T-cell (primary cell): Measurements from ENCODE around the gene ZFPM1. TPM values are rescaled to one million over a fixed set of nuclear protein-coding genes. Genes with fewer than 3 reads are reported as not detected.
A peak's percentile ranks its signal among the peaks of the same experiment; 100 is the strongest.

Experiments
- ATAC-seq, 4 experiments: fragments of 200-7000 bp in 3 of 4; fragments of 150-1000 bp in 1 of 4; cut with Tn5 transposase; replicated peaks in 1 of 4; 1 replicate in 3 of 4; 2 replicates in 1 of 4; pipeline ENCODE4 v1.10.0; 2021; ENCODE audit warnings: moderate library complexity in 3 of 4, mild to moderate bottlenecking in 2 of 4, moderate number of reproducible peaks in 1 of 4
- CTCF ChIA-PET, 2 donors: fragments of 300-600 bp; sonication (Branson Sonifier 250); formaldehyde crosslinking; loops; one replicate each; lab custom pipeline; 2022; ENCODE audit warnings: antibody characterized with exemption in 2 of 2; lab: Charles Lee
- POLR2A ChIA-PET, 2 donors: fragments of 300-600 bp; sonication (Branson Sonifier 250); formaldehyde crosslinking; loops; one replicate each; lab custom pipeline; 2022; ENCODE audit warnings: antibody characterized with exemption in 2 of 2; lab: Charles Lee
- DNase-seq, 35 experiments: peaks; one replicate each; pipeline versions ENCODE4 v3.0.0 to v3.0.0-alpha.2; 2013 to 2023
- H3K27ac ChIP-seq: one replicate; pipeline ENCODE4 v1.5.1; 2013; ENCODE audit warnings: low read length
- H3K27me3 ChIP-seq, 2 experiments: replicated peaks in 1 of 2; 1 replicate in 1 of 2; 2 replicates in 1 of 2; pipeline versions ENCODE4 v1.6.1 to v1.7.0; 2013; ENCODE audit warnings: low read length in 1 of 2, mixed read lengths in 1 of 2; ENCODE audit not compliant: control insufficient read depth in 2 of 2, insufficient read depth in 2 of 2; ENCODE audit errors: extremely low read depth in 1 of 2
- H3K36me3 ChIP-seq, 2 donors: 1 replicate in 1 of 2; 2 replicates in 1 of 2; pipeline versions ENCODE4 v1.6.1 to v1.7.0; 2013; ENCODE audit warnings: low read length in 1 of 2; ENCODE audit not compliant: control insufficient read depth in 2 of 2, insufficient read depth in 1 of 2; ENCODE audit errors: extremely low read depth in 1 of 2
- H3K4me1 ChIP-seq, 2 experiments: 1 replicate in 1 of 2; 2 replicates in 1 of 2; pipeline versions ENCODE4 v1.6.1 to v1.7.0; 2013; ENCODE audit warnings: low read length in 2 of 2, mixed read lengths in 1 of 2; ENCODE audit not compliant: insufficient read depth in 2 of 2, control insufficient read depth in 1 of 2; ENCODE audit errors: extremely low read depth in 1 of 2
- H3K4me3 ChIP-seq, 2 donors: 1 replicate in 1 of 2; 2 replicates in 1 of 2; pipeline versions ENCODE4 v1.5.1 to v1.7.0; 2013; ENCODE audit warnings: mild to moderate bottlenecking in 2 of 2, low read length in 1 of 2, moderate library complexity in 1 of 2; ENCODE audit not compliant: control insufficient read depth in 1 of 2; ENCODE audit errors: extremely low read depth in 1 of 2
- H3K9me3 ChIP-seq: 2 replicates; pipeline ENCODE4 v1.7.0; 2013
- H3K27ac Mint-ChIP-seq, 2 donors: one replicate each; pipeline ENCODE4 v1.8.0; 2020 to 2021; ENCODE audit warnings: mild to moderate bottlenecking in 2 of 2, mixed read lengths in 2 of 2
- H3K27me3 Mint-ChIP-seq, 2 donors: one replicate each; pipeline ENCODE4 v1.8.0; 2021 to 2022; ENCODE audit warnings: mixed read lengths in 2 of 2
- H3K36me3 Mint-ChIP-seq: one replicate; pipeline ENCODE4 v1.8.0; 2021; ENCODE audit warnings: mixed read lengths
- H3K4me1 Mint-ChIP-seq, 3 donors: one replicate each; pipeline ENCODE4 v1.8.0; 2020 to 2022; ENCODE audit warnings: mixed read lengths in 3 of 3, mild to moderate bottlenecking in 1 of 3
- H3K4me3 Mint-ChIP-seq, 3 donors: one replicate each; pipeline ENCODE4 v1.8.0; 2020 to 2022; ENCODE audit warnings: mild to moderate bottlenecking in 3 of 3, mixed read lengths in 3 of 3, moderate library complexity in 3 of 3
- H3K9me3 Mint-ChIP-seq, 3 donors: one replicate each; pipeline ENCODE4 v1.8.0; 2020 to 2022; ENCODE audit warnings: mixed read lengths in 3 of 3
- WGBS: methylation state at CpG from one replicate; pipeline ENCODE4 v1.1.5; 2013; ENCODE audit warnings: missing lambda C conversion rate; ENCODE audit not compliant: insufficient coverage; 5-methylcytosine and 5-hydroxymethylcytosine counted together
- total RNA-seq, 35 experiments: library from RNA in 6 of 35; stranded (reverse) in 6 of 35; fragments of 120-200 nt in 1 of 35; gene quantifications; one replicate each; pipeline versions ENCODE4 v1.2.1 to v1.2.4 and lab custom pipeline; 2013 to 2026

The ZFPM1 gene
- total RNA-seq, 5 donors from 2014 or later (not counting 1 experiment from before 2014, with no cell fraction given), result 19.6 to 38.4 (median 33.1) TPM

DNA sequence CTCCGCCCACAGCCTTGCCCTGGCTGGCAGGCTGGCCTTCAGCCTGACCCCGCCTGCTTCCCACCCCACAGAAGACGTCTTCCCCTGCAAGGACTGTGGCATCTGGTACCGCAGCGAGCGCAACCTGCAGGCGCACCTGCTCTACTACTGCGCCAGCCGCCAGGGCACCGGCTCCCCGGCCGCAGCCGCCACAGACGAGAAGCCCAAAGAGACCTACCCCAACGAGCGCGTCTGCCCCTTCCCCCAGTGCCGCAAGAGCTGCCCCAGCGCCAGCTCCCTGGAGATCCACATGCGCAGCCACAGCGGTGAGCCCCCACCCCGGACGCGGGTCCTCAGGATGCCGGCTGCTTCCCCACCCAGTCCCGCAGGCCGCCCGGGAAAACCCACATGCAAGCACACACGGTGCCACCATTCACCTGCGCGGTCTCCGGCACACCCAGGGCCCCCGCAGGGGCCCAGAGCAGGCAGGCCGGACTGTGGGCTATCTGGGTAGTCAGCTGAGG is 78.9 kb downstream of the ZFPM1 start:
- Histone ChIP-seq H3K4me3 (no peak overlapping the region), H3K27ac (no peak overlapping the region), H3K4me1 (peaks cover 0 to 20% of the 10 kb centered on the region in 2 experiments), H3K36me3 (peaks cover 2 to 3% of the 10 kb centered on the region in 2 donors), H3K9me3 (no peaks in the 10 kb centered on the region), H3K27me3 (no peaks in the 10 kb centered on the region)
- POLR2A ChIA-PET, result no interaction called here
- DNase-seq, result no peak
- Mint-ChIP-seq H3K4me1 (peaks cover 6 to 17% (median 10%) of the 10 kb centered on the region in 3 donors), H3K36me3 (peaks cover 5% of the 10 kb centered on the region), H3K27me3 (no peaks in the 10 kb centered on the region), H3K9me3 (no peaks in the 10 kb centered on the region), H3K4me3 (peak overlapping the region in 1 of 3 donors; percentile 36), H3K27ac (no peak overlapping the region)
- WGBS, result 96% methylated on average over 25 of the region's 34 CpGs
- no peak for ATAC-seq
- CTCF ChIA-PET, result no interaction called here

DNA sequence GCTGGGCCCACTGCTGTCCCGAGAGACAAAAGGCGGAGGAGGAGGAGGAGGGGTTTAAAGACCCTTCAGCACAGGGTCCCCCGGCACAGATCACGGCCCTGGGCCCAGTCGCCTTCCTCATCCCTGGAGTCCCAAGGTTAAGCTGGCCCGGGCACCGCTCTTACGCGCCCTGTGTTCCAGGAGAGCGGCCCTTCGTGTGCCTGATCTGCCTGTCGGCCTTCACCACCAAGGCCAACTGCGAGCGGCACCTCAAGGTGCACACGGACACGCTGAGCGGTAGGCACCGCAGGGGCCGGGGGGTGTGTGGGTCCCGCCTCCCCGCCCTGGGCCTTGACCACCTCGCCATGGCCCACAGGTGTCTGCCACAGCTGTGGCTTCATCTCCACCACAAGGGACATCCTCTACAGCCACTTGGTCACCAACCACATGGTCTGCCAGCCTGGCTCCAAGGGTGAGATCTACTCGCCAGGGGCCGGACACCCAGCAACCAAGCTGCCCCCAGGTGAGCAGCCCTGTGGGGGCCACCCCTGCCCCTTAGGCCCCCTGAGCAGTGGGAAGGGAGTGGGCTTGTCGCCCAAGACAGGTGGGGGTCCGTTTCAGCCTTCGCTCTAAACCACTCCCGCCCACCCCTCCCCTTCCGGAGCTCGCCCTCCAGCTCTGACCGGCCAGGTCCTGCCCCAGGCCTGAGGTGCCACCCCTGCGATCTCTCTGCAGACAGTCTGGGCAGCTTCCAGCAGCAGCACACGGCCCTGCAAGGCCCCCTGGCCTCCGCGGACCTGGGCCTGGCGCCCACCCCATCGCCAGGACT is 79.6 kb downstream of the ZFPM1 start:
- H3K4me3 Mint-ChIP-seq, result no peak overlapping the region
- H3K27ac Mint-ChIP-seq, result no peak overlapping the region
- peaks cover 6 to 17% (median 10%) of the 10 kb centered on the region in 3 donors for H3K4me1 Mint-ChIP-seq
- POLR2A ChIA-PET, result no interaction called here
- H3K4me3 ChIP-seq, result no peak overlapping the region
- H3K36me3 Mint-ChIP-seq, result peaks cover 5% of the 10 kb centered on the region
- CTCF ChIA-PET, result interaction anchor here in 1 of 2 donors (0.6 kb wide), 1 partner anchor 37 kb away, joined by 4 read pairs; the partner anchor contains the start of gene ZC3H18
- H3K36me3 ChIP-seq, result peaks cover 2 to 6% of the 10 kb centered on the region in 2 donors
- H3K9me3 ChIP-seq, result no peaks in the 10 kb centered on the region
- no peaks in the 10 kb centered on the region for H3K27me3 ChIP-seq
- H3K27me3 Mint-ChIP-seq, result no peaks in the 10 kb centered on the region
- 89% methylated on average over 31 of the region's 37 CpGs for WGBS
- ATAC-seq (no peak), DNase-seq (no peak)
- no peak overlapping the region for H3K27ac ChIP-seq
- H3K4me1 ChIP-seq, result peaks cover 0 to 15% of the 10 kb centered on the region in 2 experiments
- H3K9me3 Mint-ChIP-seq, result no peaks in the 10 kb centered on the region

DNA sequence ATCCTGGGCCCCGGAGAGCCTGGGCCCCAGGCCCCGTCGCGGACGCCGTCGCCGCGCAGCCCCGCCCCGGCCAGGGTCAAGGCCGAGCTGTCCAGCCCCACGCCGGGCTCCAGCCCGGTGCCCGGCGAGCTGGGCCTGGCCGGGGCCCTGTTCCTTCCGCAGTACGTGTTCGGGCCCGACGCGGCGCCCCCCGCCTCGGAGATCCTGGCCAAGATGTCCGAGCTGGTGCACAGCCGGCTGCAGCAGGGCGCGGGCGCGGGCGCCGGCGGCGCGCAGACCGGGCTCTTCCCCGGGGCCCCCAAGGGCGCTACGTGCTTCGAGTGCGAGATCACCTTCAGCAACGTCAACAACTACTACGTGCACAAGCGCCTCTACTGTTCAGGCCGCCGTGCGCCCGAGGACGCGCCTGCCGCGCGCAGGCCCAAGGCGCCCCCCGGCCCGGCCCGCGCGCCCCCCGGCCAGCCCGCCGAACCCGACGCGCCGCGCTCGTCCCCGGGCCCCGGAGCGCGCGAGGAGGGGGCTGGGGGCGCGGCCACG is 80.4 kb downstream of the ZFPM1 start:
- no peaks in the 10 kb centered on the region for H3K27me3 Mint-ChIP-seq
- H3K36me3 ChIP-seq, result peaks cover 2 to 6% of the 10 kb centered on the region in 2 donors
- H3K9me3 Mint-ChIP-seq, result no peaks in the 10 kb centered on the region
- DNase-seq (no peak), ATAC-seq (no peak)
- H3K4me3 ChIP-seq, result no peak overlapping the region
- H3K4me3 Mint-ChIP-seq, result no peak overlapping the region
- no peak overlapping the region for H3K27ac Mint-ChIP-seq
- peaks cover 5% of the 10 kb centered on the region for H3K36me3 Mint-ChIP-seq
- H3K27me3 ChIP-seq, result peaks cover 0 to 4% of the 10 kb centered on the region in 2 experiments
- peaks cover 0 to 20% of the 10 kb centered on the region in 2 experiments for H3K4me1 ChIP-seq
- H3K4me1 Mint-ChIP-seq, result peaks cover 6 to 17% (median 10%) of the 10 kb centered on the region in 3 donors
- POLR2A ChIA-PET, result no interaction called here
- CTCF ChIA-PET, result interaction anchor here in 1 of 2 donors (0.6 kb wide), 1 partner anchor 36 kb away, joined by 4 read pairs; the partner anchor contains the start of gene ZC3H18
- WGBS, result 92% methylated on average over 74 of the region's 79 CpGs
- H3K9me3 ChIP-seq, result no peaks in the 10 kb centered on the region
- no peak overlapping the region for H3K27ac ChIP-seq

DNA sequence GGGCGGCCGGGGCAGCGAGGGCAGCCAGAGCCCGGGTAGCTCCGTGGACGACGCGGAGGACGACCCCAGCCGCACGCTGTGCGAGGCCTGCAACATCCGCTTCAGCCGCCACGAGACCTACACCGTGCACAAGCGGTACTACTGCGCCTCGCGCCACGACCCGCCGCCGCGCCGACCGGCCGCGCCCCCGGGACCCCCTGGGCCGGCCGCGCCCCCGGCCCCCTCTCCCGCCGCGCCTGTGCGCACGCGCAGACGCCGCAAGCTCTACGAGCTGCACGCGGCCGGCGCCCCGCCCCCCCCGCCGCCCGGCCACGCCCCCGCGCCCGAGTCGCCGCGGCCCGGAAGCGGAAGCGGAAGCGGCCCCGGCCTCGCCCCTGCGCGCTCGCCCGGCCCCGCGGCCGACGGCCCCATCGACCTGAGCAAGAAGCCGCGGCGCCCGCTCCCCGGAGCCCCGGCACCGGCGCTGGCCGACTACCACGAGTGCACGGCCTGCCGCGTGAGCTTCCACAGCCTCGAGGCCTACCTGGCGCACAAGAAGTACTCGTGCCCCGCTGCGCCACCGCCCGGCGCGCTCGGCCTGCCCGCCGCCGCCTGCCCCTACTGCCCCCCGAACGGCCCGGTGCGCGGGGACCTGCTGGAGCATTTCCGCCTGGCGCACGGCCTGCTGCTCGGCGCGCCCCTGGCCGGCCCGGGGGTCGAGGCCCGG is 81.0 kb downstream of the ZFPM1 start:
- CTCF ChIA-PET, result no interaction called here
- WGBS, result 12% methylated on average over 96 of the region's 114 CpGs

DNA sequence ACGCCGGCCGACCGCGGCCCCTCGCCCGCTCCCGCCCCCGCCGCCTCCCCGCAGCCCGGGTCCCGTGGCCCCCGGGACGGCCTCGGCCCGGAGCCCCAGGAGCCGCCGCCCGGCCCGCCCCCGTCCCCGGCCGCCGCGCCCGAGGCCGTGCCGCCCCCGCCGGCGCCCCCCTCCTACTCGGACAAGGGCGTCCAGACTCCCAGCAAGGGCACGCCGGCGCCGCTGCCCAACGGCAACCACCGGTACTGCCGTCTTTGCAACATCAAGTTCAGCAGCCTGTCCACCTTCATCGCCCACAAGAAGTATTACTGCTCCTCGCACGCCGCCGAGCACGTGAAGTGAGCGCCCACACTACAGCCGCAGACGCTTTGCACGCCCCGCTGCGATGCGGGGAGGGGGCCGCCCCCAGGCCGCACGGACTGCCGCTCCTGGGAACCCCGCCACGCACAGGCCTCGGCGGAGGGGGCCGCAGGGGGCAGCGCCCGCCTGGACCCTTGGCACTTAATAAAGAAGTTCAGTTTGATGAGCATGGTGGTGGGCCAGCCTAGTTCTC is 81.6 kb downstream of the ZFPM1 start:
- H3K4me3 Mint-ChIP-seq, result peak overlapping the region; percentile 68 to 78 (median 73)
- ATAC-seq (peak; percentile 13 to 33 (median 16)), DNase-seq (peak in 8 of 35 experiments; percentile 12 to 47 (median 24))
- peaks cover 6 to 17% (median 10%) of the 10 kb centered on the region in 3 donors for H3K4me1 Mint-ChIP-seq
- H3K27ac ChIP-seq, result no peak overlapping the region
- H3K27ac Mint-ChIP-seq, result peak overlapping the region; percentile 23 to 48
- no peaks in the 10 kb centered on the region for H3K9me3 Mint-ChIP-seq
- H3K9me3 ChIP-seq, result no peaks in the 10 kb centered on the region
- H3K27me3 ChIP-seq, result peaks cover 0 to 17% of the 10 kb centered on the region in 2 experiments
- H3K4me3 ChIP-seq, result peak overlapping the region; percentile 26 to 28
- ChIA-PET POLR2A (no interaction called here), CTCF (no interaction called here)
- H3K36me3 ChIP-seq, result peaks cover 0 to 6% of the 10 kb centered on the region in 2 donors
- 27% methylated on average over 48 of the region's 65 CpGs for WGBS
- peaks cover 0 to 27% of the 10 kb centered on the region in 2 experiments for H3K4me1 ChIP-seq
- H3K36me3 Mint-ChIP-seq, result no peaks in the 10 kb centered on the region
- H3K27me3 Mint-ChIP-seq, result peaks cover 0 to 3% of the 10 kb centered on the region in 2 donors

More for the DNA sequence above, 81.0 kb downstream of the ZFPM1 start:
- Histone ChIP-seq H3K9me3 (no peaks in the 10 kb centered on the region), H3K27ac (no peak overlapping the region), H3K27me3 (peaks cover 0 to 10% of the 10 kb centered on the region in 2 experiments), H3K4me1 (peaks cover 0 to 21% of the 10 kb centered on the region in 2 experiments), H3K36me3 (peaks cover 2 to 6% of the 10 kb centered on the region in 2 donors), H3K4me3 (peak overlapping the region in 1 of 2 donors; percentile 26)
- ATAC-seq (peak; percentile 84 to 87 (median 84)), DNase-seq (peak; percentile 51 to 87 (median 70))
- H3K27me3 Mint-ChIP-seq, result no peaks in the 10 kb centered on the region
- H3K4me1 Mint-ChIP-seq, result peaks cover 6 to 17% (median 10%) of the 10 kb centered on the region in 3 donors
- no peak overlapping the region for H3K27ac Mint-ChIP-seq
- peak overlapping the region in 2 of 3 donors; percentile 52 to 73 for H3K4me3 Mint-ChIP-seq
- H3K9me3 Mint-ChIP-seq, result no peaks in the 10 kb centered on the region
- POLR2A ChIA-PET, result no interaction called here
- peaks cover 3% of the 10 kb centered on the region for H3K36me3 Mint-ChIP-seq
